Hematopoietic multipotent progenitor cell treated with erythropoietin and hydrocortisone succinate and interleukin-3 and kit ligand, for 8 days (in vitro differentiated cells): Measurements from ENCODE around the gene ECEL1.
"Not testable (repeated sequence)": the region's sequence is repeated elsewhere in the genome, so short reads cannot be mapped to it uniquely, and the experiment has no call there.

Source experiments
- DNase-seq: peaks from one replicate; pipeline ENCODE4 v3.0.0-alpha.2; 2015

ECEL1 gene

GRCh38 chr2:232487385-232488096 lies at the start of gene ECEL1:
ECEL1 (minus strand) TSS chr2:232487834; CDS start chr2:232486653, 1,181 bp downstream.
- no peak for DNase-seq

- DNase-seq, result peak; percentile 32
These were observed 49.4 kb upstream of the ECEL1 start for GRCh38 chr2:232537079-232537478.

GRCh38 chr2:232535761-232536530 lies 48.3 kb upstream of the ECEL1 start:
- no peak for DNase-seq

GRCh38 chr2:232534940-232535651 lies 47.5 kb upstream of the ECEL1 start:
- DNase-seq, result no peak

- DNase-seq, result no peak
These were observed 46.5 kb upstream of the ECEL1 start for GRCh38 chr2:232533944-232534710.

GRCh38 chr2:232532821-232533220 lies 45.2 kb upstream of the ECEL1 start:
- not testable (repeated sequence) for DNase-seq

GRCh38 chr2:232532419-232532818 lies 44.8 kb upstream of the ECEL1 start:
- no peak for DNase-seq

- DNase-seq, result no peak
These were observed 43.1 kb upstream of the ECEL1 start for GRCh38 chr2:232530626-232531260.

- DNase-seq, result no peak
These were observed 42.3 kb upstream of the ECEL1 start for GRCh38 chr2:232529806-232530547.

GRCh38 chr2:232528746-232529460 lies 41.3 kb upstream of the ECEL1 start:
- no peak for DNase-seq

- DNase-seq, result no peak
These were observed 40.4 kb upstream of the ECEL1 start for GRCh38 chr2:232527905-232528470.

- no peak for DNase-seq
These were observed 38.8 kb upstream of the ECEL1 start for GRCh38 chr2:232526372-232526941.

- DNase-seq, result no peak
These were observed 38.2 kb upstream of the ECEL1 start, which contains the start of gene CHRND for GRCh38 chr2:232525791-232526371. CHRND (plus strand) TSS chr2:232526160; CDS start chr2:232526216, 56 bp downstream.

- no peak for DNase-seq
These were observed 37.6 kb upstream of the ECEL1 start for GRCh38 chr2:232525199-232525598.

GRCh38 chr2:232524771-232525170 lies 37.1 kb upstream of the ECEL1 start:
- no peak for DNase-seq

- DNase-seq, result peak; percentile 59
These were observed 36.3 kb upstream of the ECEL1 start for GRCh38 chr2:232523682-232524597.

- no peak for DNase-seq
These were observed 35.7 kb upstream of the ECEL1 start for GRCh38 chr2:232523402-232523681.

GRCh38 chr2:232522623-232523401 lies 35.2 kb upstream of the ECEL1 start:
- DNase-seq, result no peak
